Activated T-cell treated with anti-CD3 and anti-CD28 coated beads, Interleukin-2, amount 50 U/mL, for 4 hours (primary cell): Measurements from ENCODE around the gene TAS2R38. TPM values are rescaled to one million over a fixed set of nuclear protein-coding genes. Genes with fewer than 3 reads are reported as not detected.
"Not testable (repeated sequence)": the region's sequence is repeated elsewhere in the genome, so short reads cannot be mapped to it uniquely, and the experiment has no call there.

Experiments used
- ATAC-seq, 2 donors: fragments of 200-7000 bp; cut with Tn5 transposase; one replicate each; pipeline ENCODE4 v1.10.0; 2021
- DNase-seq: peaks from one replicate; pipeline ENCODE4 v3.0.0-alpha.2; 2020
- H3K27me3 Mint-ChIP-seq: one replicate; pipeline ENCODE4 v1.8.0; 2021; ENCODE audit warnings: low read depth, mixed read lengths
- H3K36me3 Mint-ChIP-seq: one replicate; pipeline ENCODE4 v1.8.0; 2022; ENCODE audit warnings: mixed read lengths; ENCODE audit not compliant: insufficient read depth
- H3K4me1 Mint-ChIP-seq: one replicate; pipeline ENCODE4 v1.8.0; 2021; ENCODE audit warnings: low read depth, mixed read lengths
- H3K4me3 Mint-ChIP-seq: one replicate; pipeline ENCODE4 v1.8.0; 2021; ENCODE audit warnings: mild to moderate bottlenecking, moderate library complexity, mixed read lengths
- H3K9me3 Mint-ChIP-seq: one replicate; pipeline ENCODE4 v1.8.0; 2021; ENCODE audit warnings: mixed read lengths
- total RNA-seq, 3 donors: library from RNA; stranded (reverse); gene quantifications; one replicate each; pipeline ENCODE4 v1.2.1, GENCODE V29; 2021

TAS2R38 gene
- total RNA-seq, 3 donors from 2014 or later, result not detected

DNA sequence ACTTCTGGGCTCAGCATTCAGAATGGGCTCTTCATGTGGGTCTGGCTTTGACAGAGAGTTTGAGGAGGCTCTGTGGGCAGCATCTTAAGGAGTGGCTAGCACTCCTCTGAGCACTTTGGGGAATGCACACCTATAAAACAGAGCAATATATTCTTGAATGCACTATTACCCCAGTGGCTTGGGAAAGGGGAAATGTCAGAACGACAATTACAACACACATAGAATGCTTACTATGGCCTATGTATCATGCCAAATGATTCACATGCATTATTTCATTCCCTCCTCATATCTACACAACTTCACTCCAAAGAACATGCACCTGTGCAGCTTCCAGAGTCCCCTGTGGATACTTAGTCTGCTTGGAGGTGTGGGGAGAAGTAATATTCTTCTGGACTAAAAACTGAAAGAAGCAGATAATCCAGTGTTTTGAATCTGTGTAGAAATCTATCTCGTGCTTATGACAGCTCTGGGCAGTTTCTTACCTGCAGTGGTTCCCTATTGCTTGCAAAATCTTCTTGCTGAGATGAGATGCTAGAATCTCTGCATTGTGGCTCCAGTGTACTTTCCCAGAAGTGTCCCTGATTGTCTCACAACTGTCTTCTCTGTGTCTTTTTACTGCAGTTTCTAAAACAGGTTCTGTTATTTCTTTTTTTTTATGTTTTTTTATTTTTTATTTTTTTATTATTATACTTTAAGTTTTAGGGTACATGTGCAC, 16.6 kb upstream of the TAS2R38 start:
- no peaks in the 10 kb centered on the region for H3K36me3 Mint-ChIP-seq
- no peak overlapping the region for H3K4me3 Mint-ChIP-seq
- ATAC-seq (no peak), DNase-seq (no peak)
- H3K9me3 Mint-ChIP-seq, result no peaks in the 10 kb centered on the region
- peaks cover 2% of the 10 kb centered on the region for H3K27me3 Mint-ChIP-seq
- H3K4me1 Mint-ChIP-seq, result peaks cover 7% of the 10 kb centered on the region

DNA sequence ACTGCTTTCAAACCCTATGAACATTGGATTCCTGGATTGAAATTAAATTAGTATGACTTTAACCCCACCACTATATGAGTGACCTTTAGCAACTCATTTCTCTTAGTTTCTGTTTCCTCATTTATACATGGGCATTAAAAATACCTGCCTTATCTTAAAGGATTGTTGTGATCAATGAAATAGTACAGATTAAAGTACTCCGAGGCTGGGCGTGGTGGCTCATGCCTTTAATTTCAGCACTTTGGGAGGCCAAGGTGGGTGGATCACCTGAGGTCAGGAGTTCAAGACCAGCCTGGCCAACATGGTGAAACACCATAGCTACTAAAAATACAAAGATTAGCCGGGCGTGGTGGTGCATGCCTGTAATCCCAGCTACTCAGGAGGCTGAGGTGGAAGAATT, 14.2 kb upstream of the TAS2R38 start:
- H3K4me1 Mint-ChIP-seq, ATAC-seq, H3K36me3 Mint-ChIP-seq, H3K27me3 Mint-ChIP-seq, H3K4me3 Mint-ChIP-seq, H3K9me3 Mint-ChIP-seq, DNase-seq: not testable (repeated sequence)

DNA sequence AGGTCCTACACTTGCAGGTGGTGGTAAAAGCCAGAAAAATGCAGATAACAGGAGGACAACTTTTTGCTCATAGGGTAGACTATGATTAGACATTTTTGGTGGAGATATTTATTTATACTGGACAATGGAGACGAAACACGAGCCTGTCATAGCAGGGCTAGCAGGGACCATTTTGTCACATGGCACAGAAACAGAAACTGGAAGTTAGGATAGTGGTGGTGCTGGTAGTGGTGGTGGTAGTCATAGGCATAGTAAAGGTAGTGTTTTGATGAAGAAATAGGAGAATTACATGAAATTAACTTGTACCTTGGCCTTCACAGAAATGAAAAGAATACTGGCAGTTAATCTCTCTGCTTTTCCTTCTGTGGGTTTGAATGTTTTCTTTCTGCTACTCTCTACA, 13.3 kb upstream of the TAS2R38 start:
- Mint-ChIP-seq H3K27me3 (no peaks in the 10 kb centered on the region), H3K9me3 (no peaks in the 10 kb centered on the region), H3K4me1 (peaks cover 7% of the 10 kb centered on the region), H3K36me3 (no peaks in the 10 kb centered on the region), H3K4me3 (no peak overlapping the region)
- ATAC-seq (no peak), DNase-seq (no peak)

DNA sequence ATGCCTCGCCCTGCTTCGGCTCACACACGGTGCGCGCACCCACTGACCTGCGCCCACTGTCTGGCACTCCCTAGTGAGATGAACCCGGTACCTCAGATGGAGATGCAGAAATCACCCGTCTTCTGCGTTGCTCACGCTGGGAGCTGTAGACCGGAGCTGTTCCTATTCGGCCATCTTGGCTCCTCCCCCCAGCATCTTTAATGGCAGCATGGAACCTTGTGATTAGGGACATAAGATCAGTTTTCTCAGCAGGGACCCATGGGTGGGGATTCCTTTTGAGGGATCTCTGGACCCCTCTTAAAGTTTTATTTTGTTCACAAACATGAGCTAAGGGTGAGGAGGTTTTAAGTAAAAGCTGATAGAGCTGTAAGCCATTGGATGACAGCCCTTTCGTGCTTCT, 12.4 kb upstream of the TAS2R38 start:
- DNase-seq, ATAC-seq, H3K4me3 Mint-ChIP-seq, H3K4me1 Mint-ChIP-seq, H3K36me3 Mint-ChIP-seq, H3K27me3 Mint-ChIP-seq, H3K9me3 Mint-ChIP-seq: not testable (repeated sequence)

DNA sequence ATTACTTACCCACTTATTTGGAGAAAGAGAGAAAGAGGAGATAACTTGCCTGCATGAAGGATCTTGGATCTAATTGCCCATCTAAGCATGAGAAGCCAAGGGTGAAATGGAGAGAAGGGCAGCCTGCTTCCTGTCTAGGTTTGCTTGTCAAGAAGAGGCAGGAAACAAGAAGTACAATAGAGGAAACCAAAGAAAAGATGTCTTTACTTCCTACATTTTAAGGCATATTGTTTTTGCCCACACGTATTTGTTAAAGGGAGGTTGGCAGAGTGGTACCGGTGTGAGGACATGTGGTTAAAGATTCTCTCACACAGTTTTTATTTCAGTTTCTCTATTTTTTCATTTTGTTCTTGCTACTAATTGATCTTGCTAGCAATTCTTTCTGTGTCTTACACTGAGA, 6.0 kb upstream of the TAS2R38 start:
- no peak for ATAC-seq

DNA sequence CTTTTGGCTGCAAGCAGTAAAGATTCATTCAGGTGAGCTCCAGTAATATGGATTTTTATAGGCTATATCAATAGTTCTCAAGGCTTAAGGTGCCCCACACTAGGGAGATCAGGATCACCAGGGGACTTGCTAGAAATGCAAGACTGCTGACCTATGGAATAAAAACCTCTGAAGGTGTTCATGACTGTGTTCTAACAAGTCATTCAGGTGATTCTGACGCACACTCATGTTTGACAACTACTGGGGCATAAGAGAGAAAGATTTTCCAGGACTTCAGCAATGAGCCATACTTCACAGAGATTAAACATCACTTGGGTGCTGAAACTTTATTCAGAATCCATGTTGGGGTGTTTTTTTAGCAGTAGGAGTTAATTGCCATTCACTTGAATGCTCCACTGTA, 4.8 kb upstream of the TAS2R38 start:
- no peak overlapping the region for H3K4me3 Mint-ChIP-seq
- peaks cover 8% of the 10 kb centered on the region for H3K4me1 Mint-ChIP-seq
- ATAC-seq (no peak), DNase-seq (no peak)
- no peaks in the 10 kb centered on the region for H3K36me3 Mint-ChIP-seq
- H3K9me3 Mint-ChIP-seq, result no peaks in the 10 kb centered on the region
- no peaks in the 10 kb centered on the region for H3K27me3 Mint-ChIP-seq

More for the DNA sequence above, 6.0 kb upstream of the TAS2R38 start:
- H3K36me3 Mint-ChIP-seq, result no peaks in the 10 kb centered on the region
- H3K4me1 Mint-ChIP-seq, result peaks cover 8% of the 10 kb centered on the region
- H3K9me3 Mint-ChIP-seq, result no peaks in the 10 kb centered on the region
- H3K4me3 Mint-ChIP-seq, result no peak overlapping the region
- no peak for DNase-seq
- no peaks in the 10 kb centered on the region for H3K27me3 Mint-ChIP-seq

DNA sequence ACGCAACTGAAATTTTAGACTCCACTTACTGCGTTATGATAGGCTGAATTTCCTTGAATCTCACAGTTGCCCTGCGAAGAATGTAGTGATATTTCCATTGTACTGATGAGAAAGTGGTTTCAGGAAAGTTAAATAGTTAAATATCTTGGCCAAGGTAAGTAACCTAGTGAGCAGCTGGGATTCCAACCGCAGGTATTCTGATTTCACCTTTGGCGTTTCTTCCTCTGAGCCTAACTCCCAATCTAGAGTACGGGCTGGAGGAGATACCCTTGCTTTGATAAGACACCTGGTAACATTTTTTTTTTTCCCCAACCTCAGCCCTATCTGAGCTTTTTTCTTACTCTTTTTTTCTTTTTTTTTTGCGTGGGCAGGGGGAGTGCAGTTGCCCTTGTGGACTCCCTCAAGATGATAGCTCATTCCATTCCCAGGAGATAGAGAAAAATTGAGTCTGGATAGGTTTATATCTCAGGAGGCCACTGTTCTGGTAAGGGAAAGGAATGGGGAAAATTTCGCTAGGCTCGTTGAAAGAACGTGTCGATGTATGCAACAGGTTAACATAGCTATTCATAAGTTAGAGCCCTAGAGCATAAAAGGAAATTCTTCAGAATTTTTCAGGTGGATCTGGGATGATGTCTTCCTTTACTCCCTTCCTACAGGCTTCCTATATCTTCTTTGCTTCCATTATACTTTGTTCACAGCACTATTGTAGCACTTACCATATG, 3.1 kb upstream of the TAS2R38 start:
- H3K4me3 Mint-ChIP-seq, result peak overlapping the region; percentile 74
- H3K4me1 Mint-ChIP-seq, result peaks cover 8% of the 10 kb centered on the region
- no peaks in the 10 kb centered on the region for H3K27me3 Mint-ChIP-seq
- H3K36me3 Mint-ChIP-seq, result no peaks in the 10 kb centered on the region
- ATAC-seq (no peak), DNase-seq (no peak)
- H3K9me3 Mint-ChIP-seq, result no peaks in the 10 kb centered on the region

DNA sequence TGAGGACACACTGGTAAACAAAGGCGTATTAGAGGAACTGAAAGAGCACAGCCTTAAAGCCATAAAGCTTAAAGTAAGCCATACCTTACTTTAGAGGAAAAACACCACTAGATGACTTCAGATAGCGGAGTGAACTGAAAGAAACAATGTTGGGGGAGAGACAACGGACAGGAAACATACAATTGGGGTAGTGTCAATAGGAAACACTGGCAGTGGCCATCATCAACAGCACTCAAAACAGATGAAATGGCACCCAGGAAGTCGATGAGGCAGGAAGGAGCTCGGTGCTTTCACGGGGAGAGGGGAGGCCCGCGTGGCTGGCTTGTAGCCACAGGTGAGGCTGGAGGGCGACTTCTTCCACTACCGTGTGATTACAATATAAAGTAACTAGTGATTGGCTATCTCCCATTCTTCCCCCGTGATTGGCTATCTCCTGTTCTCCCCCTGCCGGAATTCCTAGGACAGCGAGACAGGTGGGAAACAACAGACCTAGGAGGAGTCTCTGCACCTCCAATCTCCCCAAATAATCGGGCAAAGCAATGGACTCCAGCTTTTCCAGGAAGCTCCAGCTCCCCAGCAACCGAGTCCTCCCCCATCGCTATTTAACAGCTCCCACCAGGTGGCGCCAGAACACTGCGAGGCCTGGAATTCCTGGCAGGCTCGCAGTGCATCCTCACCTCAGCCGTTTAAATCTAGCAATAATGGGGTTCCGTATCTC, 2.4 kb upstream of the TAS2R38 start:
- Mint-ChIP-seq H3K27me3 (no peaks in the 10 kb centered on the region), H3K36me3 (no peaks in the 10 kb centered on the region), H3K9me3 (no peaks in the 10 kb centered on the region), H3K4me1 (peaks cover 8% of the 10 kb centered on the region), H3K4me3 (peak overlapping the region; percentile 74)
- DNase-seq, result peak; percentile 61
- ATAC-seq, result peak; percentile 84 to 86

DNA sequence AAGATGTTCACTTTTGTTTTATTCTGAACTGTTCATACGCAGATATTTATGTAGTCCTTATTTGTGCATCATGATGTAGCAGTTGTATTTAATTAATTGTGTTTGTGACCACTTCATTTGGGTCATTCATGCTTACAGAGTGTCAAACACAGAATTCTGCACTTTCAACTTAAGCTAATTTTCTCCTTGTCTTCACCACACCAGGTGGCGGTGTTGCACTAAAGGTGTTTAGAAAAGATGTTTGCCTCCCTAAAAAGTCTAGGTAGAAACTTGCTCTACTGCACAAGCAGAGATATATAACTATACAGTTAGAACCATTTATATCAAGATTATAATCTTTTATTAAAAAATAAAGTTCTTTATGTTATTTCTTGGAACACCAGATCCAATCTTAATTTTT, 1.3 kb upstream of the TAS2R38 start:
- Mint-ChIP-seq H3K9me3 (no peaks in the 10 kb centered on the region), H3K4me3 (no peak overlapping the region), H3K4me1 (peaks cover 8% of the 10 kb centered on the region), H3K27me3 (no peaks in the 10 kb centered on the region), H3K36me3 (no peaks in the 10 kb centered on the region)
- ATAC-seq (no peak), DNase-seq (no peak)

DNA sequence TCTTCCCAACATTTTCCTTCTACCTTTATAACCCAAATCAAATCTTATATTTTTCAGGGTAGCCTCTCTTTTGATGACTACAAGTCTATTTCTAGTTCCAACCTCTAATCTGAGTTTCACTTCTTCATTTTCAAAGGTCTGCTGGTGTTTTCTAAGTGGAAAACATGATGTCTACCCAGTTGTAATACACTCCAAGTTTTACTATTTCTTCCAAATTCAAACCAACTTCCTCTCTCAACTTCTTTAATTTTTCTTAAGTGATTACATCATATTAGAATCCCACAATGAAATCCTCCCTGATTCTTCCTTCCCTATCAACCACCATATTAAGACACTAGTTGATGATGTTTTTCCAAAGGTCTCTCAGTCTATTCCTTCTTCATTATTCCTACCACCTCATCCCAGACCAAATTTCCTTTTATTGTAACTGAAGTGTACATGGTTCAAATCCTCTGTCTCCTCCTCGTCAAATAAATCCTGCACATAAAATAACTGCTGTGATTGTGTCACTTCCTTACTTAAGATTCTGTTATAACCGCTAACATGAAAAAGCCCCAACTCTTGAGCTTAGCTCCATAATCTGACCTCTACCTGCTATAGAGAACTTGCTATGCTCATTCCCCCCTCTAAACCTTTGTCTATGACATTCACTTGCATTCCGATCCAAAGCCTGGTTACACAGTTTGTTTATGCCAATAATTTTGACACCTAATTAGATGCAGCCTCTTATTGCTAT, 12.7 kb downstream of the TAS2R38 start:
- peaks cover 2% of the 10 kb centered on the region for H3K27me3 Mint-ChIP-seq

DNA sequence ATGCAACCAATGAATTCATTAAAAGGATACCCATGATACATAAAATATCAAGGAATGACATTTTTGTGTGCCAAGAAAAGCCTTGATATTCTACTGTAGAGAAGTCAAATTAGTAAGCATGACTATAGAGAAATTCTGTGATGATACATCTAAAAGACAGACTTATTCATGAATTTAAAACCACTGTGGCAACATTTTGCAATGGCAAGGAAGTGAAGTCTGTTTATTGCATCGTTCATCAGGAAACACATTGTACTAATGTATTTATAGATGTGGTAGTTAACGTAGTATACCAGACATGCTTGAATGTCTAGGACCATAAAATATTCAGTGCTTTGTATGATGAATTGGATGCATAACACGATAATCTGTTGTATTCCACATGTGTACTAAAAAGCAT, 17.5 kb downstream of the TAS2R38 start:
- H3K36me3 Mint-ChIP-seq, result no peaks in the 10 kb centered on the region
- H3K4me3 Mint-ChIP-seq, result no peak overlapping the region
- H3K27me3 Mint-ChIP-seq, result peaks cover 6% of the 10 kb centered on the region
- no peak for ATAC-seq
- DNase-seq, result no peak
- no peaks in the 10 kb centered on the region for H3K9me3 Mint-ChIP-seq
- H3K4me1 Mint-ChIP-seq, result no peaks in the 10 kb centered on the region

More for the DNA sequence above, 12.7 kb downstream of the TAS2R38 start:
- Mint-ChIP-seq H3K4me3 (no peak overlapping the region), H3K9me3 (no peaks in the 10 kb centered on the region), H3K4me1 (no peaks in the 10 kb centered on the region), H3K36me3 (no peaks in the 10 kb centered on the region)
- ATAC-seq (no peak), DNase-seq (no peak)

DNA sequence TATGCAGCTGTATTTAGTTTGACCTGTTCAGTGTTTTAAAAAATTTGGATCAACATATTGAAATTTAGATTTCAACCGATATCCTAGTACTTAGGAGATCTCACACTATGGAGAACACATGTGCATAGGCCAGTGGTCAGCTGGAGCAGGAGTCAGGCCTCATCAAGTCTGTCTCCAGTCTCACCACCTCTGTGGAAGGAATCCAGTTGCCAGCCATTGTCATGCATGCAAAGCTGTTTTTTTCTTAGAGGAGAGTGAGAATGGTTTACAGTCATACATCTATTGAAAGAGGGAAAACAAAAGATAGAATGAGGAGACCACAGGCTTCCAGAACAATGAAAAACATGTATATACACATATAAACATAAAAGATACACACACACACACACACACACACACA, 19.2 kb downstream of the TAS2R38 start:
- H3K4me3 Mint-ChIP-seq, result no peak overlapping the region
- ATAC-seq (no peak), DNase-seq (no peak)
- H3K4me1 Mint-ChIP-seq, result no peaks in the 10 kb centered on the region
- H3K36me3 Mint-ChIP-seq, result no peaks in the 10 kb centered on the region
- peaks cover 6% of the 10 kb centered on the region for H3K27me3 Mint-ChIP-seq
- H3K9me3 Mint-ChIP-seq, result no peaks in the 10 kb centered on the region

DNA sequence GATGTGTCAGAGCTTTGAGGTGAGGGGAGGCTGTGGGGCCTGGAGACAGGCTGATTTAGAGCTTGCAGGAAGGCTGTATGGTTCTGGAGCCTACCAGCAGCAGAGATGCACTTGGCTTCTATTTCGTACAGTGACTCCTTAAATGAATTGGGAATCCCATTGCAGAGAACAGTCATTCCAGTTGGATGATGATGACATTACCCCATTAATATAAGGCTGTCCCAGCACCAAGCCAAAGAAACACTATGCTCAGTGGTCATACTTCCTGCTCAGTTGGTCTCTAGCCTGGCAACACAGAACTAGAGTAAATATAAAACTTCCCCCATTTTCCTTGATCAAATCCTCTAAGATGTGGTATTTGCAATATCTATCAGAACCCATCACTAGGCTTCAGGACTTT, 21.1 kb downstream of the TAS2R38 start:
- Mint-ChIP-seq H3K27me3 (peaks cover 4% of the 10 kb centered on the region), H3K4me3 (no peak overlapping the region), H3K9me3 (no peaks in the 10 kb centered on the region), H3K4me1 (no peaks in the 10 kb centered on the region), H3K36me3 (no peaks in the 10 kb centered on the region)
- ATAC-seq (no peak), DNase-seq (no peak)

DNA sequence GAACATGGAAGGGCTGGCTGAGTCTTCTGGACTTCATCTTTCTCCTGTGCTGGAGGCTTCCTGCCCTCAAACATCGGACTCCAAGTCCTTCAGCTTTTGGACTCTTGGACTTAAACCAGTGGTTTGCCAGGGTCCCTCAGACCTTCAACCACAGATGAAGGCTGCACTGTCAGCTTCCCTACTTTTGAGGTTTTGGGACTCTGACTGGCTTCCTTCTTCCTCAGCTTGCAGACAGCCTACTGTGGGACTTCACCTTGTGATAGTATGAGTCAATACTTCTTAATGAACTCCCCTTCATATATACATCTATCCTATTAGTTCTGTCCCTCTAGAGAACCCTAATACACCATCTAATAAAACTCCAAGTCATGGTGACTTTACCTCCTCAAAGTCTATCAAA, 22.8 kb downstream of the TAS2R38 start:
- no peak for ATAC-seq

More for the DNA sequence above, 22.8 kb downstream of the TAS2R38 start:
- no peak overlapping the region for H3K4me3 Mint-ChIP-seq
- no peak for DNase-seq
- no peaks in the 10 kb centered on the region for H3K9me3 Mint-ChIP-seq
- H3K4me1 Mint-ChIP-seq, result no peaks in the 10 kb centered on the region
- no peaks in the 10 kb centered on the region for H3K36me3 Mint-ChIP-seq
- H3K27me3 Mint-ChIP-seq, result peaks cover 4% of the 10 kb centered on the region
